NB4 (cell line): ENCODE results near the gene SHC1.

ENCODE experiments used
- CTCF ChIP-seq: IDR thresholded peaks from one replicate; pipeline ENCODE4 v1.5.1; 2012; ENCODE audit warnings: low read depth, low read length
- POLR2A ChIP-seq: IDR thresholded peaks from 2 replicates; pipeline ENCODE4 v1.6.1; 2011; ENCODE audit warnings: mild to moderate bottlenecking; ENCODE audit not compliant: insufficient read length; ENCODE audit errors: extremely low read depth

- no peak for TF ChIP-seq CTCF
- no peak for TF ChIP-seq POLR2A
These were observed 26.0 kb downstream of the SHC1 start for GRCh38 chr1:154944401-154945159.
